Uterus (tissue), 2 donors: ENCODE measurements around the gene DERL2.

Source experiments
- CTCF ChIP-seq, 4 experiments: fragments of 200-600 bp in 2 of 4; fragments of 450-650 bp in 2 of 4; sonication (generic) in 2 of 4; IDR thresholded peaks; one replicate each; pipeline ENCODE4 v1.5.1; 2016 to 2019; ENCODE audit warnings: antibody characterized with exemption in 4 of 4, mild to moderate bottlenecking in 2 of 4, moderate library complexity in 1 of 4
- POLR2A ChIP-seq, 2 donors: fragments of 450-650 bp; IDR thresholded peaks; one replicate each; pipeline ENCODE4 v1.6.1; 2016; ENCODE audit warnings: antibody characterized with exemption in 2 of 2, mild to moderate bottlenecking in 1 of 2, moderate library complexity in 1 of 2

GRCh38 chr17:5486206-5487124 is 487 bp upstream of the DERL2 start, which contains the start of gene MIS12:
- peak in 1 of 4 experiments; percentile 2 for TF ChIP-seq CTCF (IDR thresholded peaks at IDR 0.05)
- peak; percentile 76 to 83 for TF ChIP-seq POLR2A (IDR thresholded peaks at IDR 0.05)
